GM23338 (cell line): ENCODE measurements around the gene ERCC3. TPM values are rescaled to one million over a fixed set of nuclear protein-coding genes. Genes with fewer than 3 reads are reported as not detected.

Experiments used
- ATAC-seq: fragments of 200-7000 bp; cut with Tn5 transposase; 3 replicates; pipeline ENCODE4 v1.9.1; 2020
- DNase-seq: peaks from one replicate; pipeline ENCODE4 v3.0.0-alpha.2; 2015; ENCODE audit warnings: low spot score
- H2AFZ ChIP-seq: fragments of 200-600 bp; sonication (generic); 2 replicates; pipeline ENCODE4 v1.8.0; 2016; ENCODE audit warnings: antibody characterized with exemption, mild to moderate bottlenecking, moderate library complexity
- H3F3A ChIP-seq: fragments of 200-600 bp; sonication (generic); replicated peaks from 2 replicates; pipeline ENCODE4 v1.8.0; 2017; ENCODE audit warnings: antibody characterized with exemption, mixed run types, low read depth
- H3K27ac ChIP-seq: fragments of 200-600 bp; sonication (generic); 2 replicates; pipeline ENCODE4 v1.6.1; 2016; ENCODE audit warnings: low read depth
- H3K27me3 ChIP-seq: fragments of 200-600 bp; sonication (generic); 2 replicates; pipeline ENCODE4 v1.8.0; 2016; ENCODE audit warnings: mild to moderate bottlenecking, mixed run types, moderate library complexity; ENCODE audit not compliant: insufficient read depth
- H3K36me3 ChIP-seq: fragments of 200-600 bp; sonication (generic); 2 replicates; pipeline ENCODE4 v1.8.0; 2016; ENCODE audit warnings: mild to moderate bottlenecking; ENCODE audit not compliant: insufficient read depth
- H3K4me1 ChIP-seq: fragments of 200-600 bp; sonication (generic); 2 replicates; pipeline ENCODE4 v1.8.0; 2016; ENCODE audit warnings: mild to moderate bottlenecking, moderate library complexity; ENCODE audit not compliant: insufficient read depth
- H3K4me2 ChIP-seq: fragments of 200-600 bp; sonication (generic); 2 replicates; pipeline ENCODE4 v1.7.1; 2017; ENCODE audit warnings: mixed run types
- H3K4me3 ChIP-seq: fragments of 200-600 bp; sonication (generic); 2 replicates; pipeline ENCODE4 v1.6.1; 2016; ENCODE audit warnings: mixed run types
- H3K79me2 ChIP-seq: fragments of 200-600 bp; sonication (generic); replicated peaks from 2 replicates; pipeline ENCODE4 v1.8.0; 2017; ENCODE audit warnings: mild to moderate bottlenecking; ENCODE audit not compliant: insufficient read depth
- H3K9me2 ChIP-seq: fragments of 200-600 bp; sonication (generic); 2 replicates; pipeline ENCODE4 v1.8.0; 2017; ENCODE audit not compliant: insufficient read depth
- H4K20me1 ChIP-seq: fragments of 200-600 bp; sonication (generic); replicated peaks from 2 replicates; pipeline ENCODE4 v1.8.0; 2017; ENCODE audit warnings: mild to moderate bottlenecking; ENCODE audit not compliant: insufficient read depth
- H3K27ac Mint-ChIP-seq: 2 replicates; pipeline ENCODE4 v1.8.0; 2020; ENCODE audit warnings: inconsistent platforms, mild to moderate bottlenecking, moderate library complexity, mixed read lengths
- H3K27me3 Mint-ChIP-seq: 3 replicates; pipeline ENCODE4 v1.8.0; 2022; ENCODE audit warnings: low read depth, mild to moderate bottlenecking, moderate library complexity, mixed read lengths, inconsistent platforms; ENCODE audit not compliant: insufficient read depth, poor library complexity
- H3K36me3 Mint-ChIP-seq: 3 replicates; pipeline ENCODE4 v1.8.0; 2021; ENCODE audit warnings: low read depth, mild to moderate bottlenecking, inconsistent platforms, moderate library complexity, mixed read lengths
- H3K4me1 Mint-ChIP-seq: 3 replicates; pipeline ENCODE4 v1.8.0; 2020; ENCODE audit warnings: mild to moderate bottlenecking, inconsistent platforms, mixed read lengths
- H3K4me3 Mint-ChIP-seq: 3 replicates; pipeline ENCODE4 v1.8.0; 2021; ENCODE audit warnings: moderate library complexity, mild to moderate bottlenecking, inconsistent platforms, mixed read lengths
- H3K9me3 Mint-ChIP-seq: 3 replicates; pipeline ENCODE4 v1.8.0; 2020; ENCODE audit warnings: moderate library complexity, mild to moderate bottlenecking, inconsistent platforms, mixed read lengths
- CREB1 ChIP-seq: fragments of 250-450 bp; sonication (Bioruptor Pico); IDR thresholded peaks from 2 replicates; pipeline ENCODE4 v1.5.0; 2020; ENCODE audit warnings: low read depth, mild to moderate bottlenecking, moderate library complexity
- CTCF ChIP-seq, 2 experiments: fragments of 200-600 bp in 1 of 2; sonication (generic) in 1 of 2; conservative IDR thresholded peaks; 2 replicates each; pipeline versions ENCODE4 v1.5.1 to v1.6.1; 2016 to 2017; ENCODE audit warnings: antibody characterized with exemption in 2 of 2, low read depth in 2 of 2, mild to moderate bottlenecking in 2 of 2, moderate library complexity in 1 of 2
- ETS1 ChIP-seq: IDR thresholded peaks from 2 replicates; pipeline ENCODE4 v1.6.1; 2016; ENCODE audit warnings: antibody characterized with exemption
- EZH2 ChIP-seq: fragments of 200-600 bp; sonication (generic); IDR thresholded peaks from one replicate; pipeline ENCODE4 v1.8.0; 2017; ENCODE audit warnings: antibody characterized with exemption, mild to moderate bottlenecking, low read depth; ENCODE audit not compliant: unreplicated experiment
- EZH2phosphoT487 ChIP-seq: fragments of 200-600 bp; sonication (generic); IDR thresholded peaks from one replicate; pipeline ENCODE4 v1.8.1; 2018; ENCODE audit warnings: antibody characterized with exemption; ENCODE audit not compliant: unreplicated experiment
- JUNB ChIP-seq: IDR thresholded peaks from one replicate; pipeline ENCODE4 v1.6.1; 2016; ENCODE audit warnings: antibody characterized with exemption; ENCODE audit not compliant: unreplicated experiment
- NANOG ChIP-seq: IDR thresholded peaks from 2 replicates; pipeline ENCODE4 v1.6.1; 2016; ENCODE audit warnings: antibody characterized with exemption, borderline replicate concordance
- POLR2AphosphoS5 ChIP-seq: IDR thresholded peaks from 2 replicates; pipeline ENCODE4 v1.6.1; 2016; ENCODE audit warnings: antibody characterized with exemption, low read depth
- REST ChIP-seq: IDR thresholded peaks from one replicate; pipeline ENCODE4 v1.6.1; 2018; ENCODE audit warnings: antibody characterized with exemption; ENCODE audit not compliant: unreplicated experiment
- ZNF114 ChIP-seq: fragments of 250-450 bp; sonication (Bioruptor Pico); IDR thresholded peaks from 2 replicates; pipeline ENCODE4 v1.5.0; 2020; ENCODE audit warnings: mild to moderate bottlenecking, moderate library complexity
- ZNF331 ChIP-seq: fragments of 250-450 bp; sonication (Bioruptor Pico); IDR thresholded peaks from 2 replicates; pipeline ENCODE4 v1.5.0; 2020; ENCODE audit warnings: low read depth, mild to moderate bottlenecking, moderate library complexity
- polyA plus RNA-seq: library from polyadenylated mRNA; unstranded; fragments of >200 nt; fragmentation: Nextera tagmentation; extraction: Ambion mirVana; gene quantifications from 2 replicates; pipeline ENCODE4 v1.2.1, GENCODE V29; 2016
- total RNA-seq: library from RNA; depleted of rRNA; stranded (reverse); fragments of >200 nt; shearing (Covaris generic); gene quantifications from 2 replicates; pipeline ENCODE4 v1.2.3, GENCODE V29; 2014

Gene ERCC3
- total and polyA plus RNA-seq, 2 experiments from 2014 or later = 35.1 to 62.7 TPM

GRCh38 chr2:127283275-127283674, 10.7 kb downstream of the ERCC3 start (continued):
- no peak for TF ChIP-seq ETS1
- no peak for TF ChIP-seq ZNF114 (CRISPR knock-in tag)
- TF ChIP-seq POLR2AphosphoS5 = no peak
- TF ChIP-seq EZH2phosphoT487 = no peak
- no peak for TF ChIP-seq ZNF331
- no peak for TF ChIP-seq REST

GRCh38 chr2:127280693-127281092, 13.3 kb downstream of the ERCC3 start:
- no peaks in the 10 kb centered on the region for H3K27me3 ChIP-seq
- no peak overlapping the region for H3K27ac Mint-ChIP-seq
- no peak for ATAC-seq
- H3K36me3 ChIP-seq = peaks cover 43% of the 10 kb centered on the region
- peaks cover 13% of the 10 kb centered on the region for H4K20me1 ChIP-seq
- H3K4me1 ChIP-seq = no peaks in the 10 kb centered on the region
- H3K27ac ChIP-seq = no peak overlapping the region
- no peak overlapping the region for H2AFZ ChIP-seq
- no peak for DNase-seq
- H3K36me3 Mint-ChIP-seq = peaks cover 89% of the 10 kb centered on the region
- TF ChIP-seq EZH2phosphoT487 = no peak
- TF ChIP-seq ZNF331 = no peak
- no peak for TF ChIP-seq EZH2
- TF ChIP-seq JUNB = no peak
- TF ChIP-seq NANOG = no peak
- TF ChIP-seq CREB1 = no peak
- no peak for TF ChIP-seq CTCF (conservative IDR thresholded peaks at IDR 0.05; ENCODE audit: low read depth in 2 of 2)
- no peak for TF ChIP-seq REST
- no peak for TF ChIP-seq ETS1
- H3K4me3 Mint-ChIP-seq = no peak overlapping the region
- peaks cover 13% of the 10 kb centered on the region; the same call in 2 of the 3 replicates for H3K9me3 Mint-ChIP-seq
- H3K79me2 ChIP-seq = peaks cover 44% of the 10 kb centered on the region
- no peak overlapping the region for H3K4me2 ChIP-seq
- H3K4me1 Mint-ChIP-seq = no peaks in the 10 kb centered on the region
- no peaks in the 10 kb centered on the region for H3F3A ChIP-seq
- peaks cover under 1% of the 10 kb centered on the region for H3K27me3 Mint-ChIP-seq
- no peak overlapping the region for H3K4me3 ChIP-seq
- no peaks in the 10 kb centered on the region for H3K9me2 ChIP-seq
